ENCODE results near the gene PLA2G12B.

GRCh38 chr10:72932259-72933015, 22.2 kb downstream of the PLA2G12B start:
- no peak for TF ChIP-seq POLR2AphosphoS5 (IDR thresholded peaks at IDR 0.05; ENCODE audit: low read depth, low read length)
- TF ChIP-seq TAF1 (IDR thresholded peaks at IDR 0.05; ENCODE audit: borderline replicate concordance, insufficient read depth, low read length): no peak
